Liver (tissue), 9 donors: ENCODE data around the gene TPCN1. TPM values are rescaled to one million over a fixed set of nuclear protein-coding genes. Genes with fewer than 3 reads are reported as not detected.

Experiments used
- DNase-seq: peaks from one replicate; pipeline ENCODE4 v3.0.0-alpha.2; 2017; ENCODE audit warnings: low spot score
- H3K27ac ChIP-seq, 2 donors: one replicate each; pipeline ENCODE4 v1.7.0; 2013; ENCODE audit warnings: inconsistent platforms in 2 of 2, low read length in 2 of 2, control low read depth in 1 of 2, low read depth in 1 of 2, mild to moderate bottlenecking in 1 of 2
- H3K27me3 ChIP-seq, 4 donors: one replicate each; pipeline versions ENCODE4 v1.6.1 to v1.7.0; 2013; ENCODE audit warnings: low read length in 3 of 4, inconsistent platforms in 1 of 4, mild to moderate bottlenecking in 1 of 4, moderate library complexity in 1 of 4; ENCODE audit not compliant: control insufficient read depth in 4 of 4, insufficient read depth in 4 of 4
- H3K36me3 ChIP-seq, 4 donors: one replicate each; pipeline versions ENCODE4 v1.6.1 to v1.7.0; 2013; ENCODE audit warnings: low read length in 3 of 4, mild to moderate bottlenecking in 3 of 4, low read depth in 1 of 4, moderate library complexity in 1 of 4; ENCODE audit not compliant: control insufficient read depth in 4 of 4, insufficient read depth in 3 of 4
- H3K4me1 ChIP-seq, 4 donors: one replicate each; pipeline versions ENCODE4 v1.6.1 to v1.7.0; 2013; ENCODE audit warnings: low read length in 3 of 4, mild to moderate bottlenecking in 3 of 4, moderate library complexity in 1 of 4; ENCODE audit not compliant: control insufficient read depth in 4 of 4, insufficient read depth in 4 of 4
- H3K4me3 ChIP-seq, 3 donors: one replicate each; pipeline versions ENCODE4 v1.6.1 to v1.7.0; 2013; ENCODE audit warnings: low read length in 3 of 3, control low read depth in 1 of 3, low read depth in 1 of 3, mild to moderate bottlenecking in 1 of 3
- H3K9ac ChIP-seq, 2 donors: one replicate each; pipeline ENCODE4 v1.7.0; 2013; ENCODE audit warnings: low read length in 2 of 2, mild to moderate bottlenecking in 2 of 2, moderate library complexity in 2 of 2, control low read depth in 1 of 2, low read depth in 1 of 2
- H3K9me3 ChIP-seq, 4 donors: one replicate each; pipeline versions ENCODE4 v1.6.1 to v1.7.0; 2013; ENCODE audit warnings: low read length in 3 of 4; ENCODE audit not compliant: control insufficient read depth in 4 of 4
- EGR1 ChIP-seq, 2 donors: IDR thresholded peaks; 2 replicates each; pipeline ENCODE4 v1.6.1; 2016 to 2018; ENCODE audit warnings: antibody characterized with exemption in 2 of 2, low read depth in 2 of 2
- FOXA2 ChIP-seq: IDR thresholded peaks from 2 replicates; pipeline ENCODE4 v1.6.1; 2016; ENCODE audit warnings: antibody characterized with exemption
- HNF4G ChIP-seq: IDR thresholded peaks from 2 replicates; pipeline ENCODE4 v1.6.1; 2016; ENCODE audit warnings: antibody characterized with exemption
- NR2F2 ChIP-seq: IDR thresholded peaks from 2 replicates; pipeline ENCODE4 v1.6.1; 2016; ENCODE audit warnings: antibody characterized with exemption
- RAD21 ChIP-seq, 2 donors: IDR thresholded peaks; 2 replicates each; pipeline ENCODE4 v1.6.1; 2016; ENCODE audit warnings: antibody characterized with exemption in 2 of 2, mild to moderate bottlenecking in 2 of 2
- RXRA ChIP-seq, 2 donors: IDR thresholded peaks; 2 replicates each; pipeline ENCODE4 v1.6.1; 2017 to 2018; ENCODE audit warnings: antibody characterized with exemption in 2 of 2, mild to moderate bottlenecking in 1 of 2
- SP1 ChIP-seq: IDR thresholded peaks from 2 replicates; pipeline ENCODE4 v1.6.1; 2018; ENCODE audit warnings: antibody characterized with exemption, mild to moderate bottlenecking
- TAF1 ChIP-seq: conservative IDR thresholded peaks from 2 replicates; pipeline ENCODE4 v1.6.1; 2016; ENCODE audit warnings: antibody characterized with exemption, mild to moderate bottlenecking
- WGBS: extraction: QIAGEN DNeasy Blood & Tissue Kit; methylation state at CpG from one replicate; pipeline ENCODE4 v1.1.7; 2013; 5-methylcytosine and 5-hydroxymethylcytosine counted together
- polyA plus RNA-seq, 2 donors: library from polyadenylated mRNA; stranded (reverse) in 1 of 2; unstranded in 1 of 2; fragments of 200-250 nt in 1 of 2; fragments of >200 nt in 1 of 2; fragmentation: Nextera tagmentation in 1 of 2; extraction: Ambion mirVana in 1 of 2; gene quantifications; one replicate each; pipeline versions ENCODE4 v1.2.1 to v1.2.3, GENCODE V29; 2013 to 2015
- total RNA-seq, 2 donors: library from RNA; depleted of rRNA; stranded (reverse); fragments of >200 nt; gene quantifications; one replicate each; pipeline ENCODE4 v1.2.3, GENCODE V29; 2014
- TF ChIP-seq, protein P1 (sequence below): IDR thresholded peaks from 2 replicates; pipeline ENCODE4 v1.6.1; 2016; ENCODE audit warnings: antibody characterized with exemption
- TF ChIP-seq, protein P2 (sequence below): IDR thresholded peaks from 2 replicates; pipeline ENCODE4 v1.6.1; 2016; ENCODE audit warnings: antibody characterized with exemption
- TF ChIP-seq, protein P3 (sequence below): IDR thresholded peaks from 2 replicates; pipeline ENCODE4 v1.6.1; 2016; ENCODE audit warnings: antibody characterized with exemption
- TF ChIP-seq, protein P4 (sequence below): fragments of 150-350 bp; IDR thresholded peaks from 2 replicates; pipeline ENCODE4 v1.5.1; 2017; ENCODE audit warnings: improper control_type of control experiment, low read depth, low read length; ENCODE audit not compliant: missing input control
- TF ChIP-seq, protein P5 (sequence below): IDR thresholded peaks from 2 replicates; pipeline ENCODE4 v1.6.1; 2016; ENCODE audit warnings: antibody characterized with exemption, mild to moderate bottlenecking
- donor health status: healthy.
- donor health status: healthy.
- donor health status: healthy.
- donor health status: healthy.
- donor health status: healthy.

Gene TPCN1
- total and polyA plus RNA-seq, 4 donors, result 8.6 to 19.2 (median 13.7) TPM

DNA sequence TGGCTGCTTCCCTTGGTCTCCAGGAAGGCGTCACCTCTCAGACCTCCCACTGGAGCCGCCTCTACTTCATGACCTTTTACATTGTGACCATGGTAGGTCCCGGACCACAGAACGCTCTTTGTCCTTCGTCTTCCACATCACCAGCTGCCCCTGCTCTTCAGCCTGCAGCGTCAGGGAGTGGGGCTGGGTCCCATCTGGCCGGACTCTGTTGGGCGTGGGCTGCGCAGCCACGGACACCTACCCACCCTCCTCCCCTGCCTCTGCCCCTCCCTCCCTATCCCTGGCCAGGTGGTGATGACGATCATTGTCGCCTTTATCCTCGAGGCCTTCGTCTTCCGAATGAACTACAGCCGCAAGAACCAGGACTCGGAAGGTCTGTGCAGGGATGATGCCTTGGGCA is 70.3 kb downstream of the TPCN1 start:
- WGBS, result 95% methylated on average over 17 of the region's 17 CpGs
- no peak for DNase-seq
- Histone ChIP-seq H3K9me3 (no peaks in the 10 kb centered on the region), H3K36me3 (peaks cover 17 to 83% (median 44%) of the 10 kb centered on the region in 4 donors), H3K27ac (no peak overlapping the region), H3K4me3 (no peak overlapping the region), H3K27me3 (no peaks in the 10 kb centered on the region), H3K4me1 (peaks cover 0 to 4% (median 2%) of the 10 kb centered on the region in 4 donors), H3K9ac (no peak overlapping the region)
- TF ChIP-seq FOXA2 (no peak), NR2F2 (no peak), EGR1 (IDR thresholded peaks at IDR 0.05; ENCODE audit: low read depth in 2 of 2) (no peak), SP1 (no peak), RAD21 (IDR thresholded peaks at IDR 0.05) (no peak), HNF4G (no peak)
- TF ChIP-seq, protein P1, sequence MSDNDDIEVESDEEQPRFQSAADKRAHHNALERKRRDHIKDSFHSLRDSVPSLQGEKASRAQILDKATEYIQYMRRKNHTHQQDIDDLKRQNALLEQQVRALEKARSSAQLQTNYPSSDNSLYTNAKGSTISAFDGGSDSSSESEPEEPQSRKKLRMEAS, result no peak
- TF ChIP-seq, protein P2, sequence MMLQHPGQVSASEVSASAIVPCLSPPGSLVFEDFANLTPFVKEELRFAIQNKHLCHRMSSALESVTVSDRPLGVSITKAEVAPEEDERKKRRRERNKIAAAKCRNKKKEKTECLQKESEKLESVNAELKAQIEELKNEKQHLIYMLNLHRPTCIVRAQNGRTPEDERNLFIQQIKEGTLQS, result no peak
- TF ChIP-seq, protein P3, sequence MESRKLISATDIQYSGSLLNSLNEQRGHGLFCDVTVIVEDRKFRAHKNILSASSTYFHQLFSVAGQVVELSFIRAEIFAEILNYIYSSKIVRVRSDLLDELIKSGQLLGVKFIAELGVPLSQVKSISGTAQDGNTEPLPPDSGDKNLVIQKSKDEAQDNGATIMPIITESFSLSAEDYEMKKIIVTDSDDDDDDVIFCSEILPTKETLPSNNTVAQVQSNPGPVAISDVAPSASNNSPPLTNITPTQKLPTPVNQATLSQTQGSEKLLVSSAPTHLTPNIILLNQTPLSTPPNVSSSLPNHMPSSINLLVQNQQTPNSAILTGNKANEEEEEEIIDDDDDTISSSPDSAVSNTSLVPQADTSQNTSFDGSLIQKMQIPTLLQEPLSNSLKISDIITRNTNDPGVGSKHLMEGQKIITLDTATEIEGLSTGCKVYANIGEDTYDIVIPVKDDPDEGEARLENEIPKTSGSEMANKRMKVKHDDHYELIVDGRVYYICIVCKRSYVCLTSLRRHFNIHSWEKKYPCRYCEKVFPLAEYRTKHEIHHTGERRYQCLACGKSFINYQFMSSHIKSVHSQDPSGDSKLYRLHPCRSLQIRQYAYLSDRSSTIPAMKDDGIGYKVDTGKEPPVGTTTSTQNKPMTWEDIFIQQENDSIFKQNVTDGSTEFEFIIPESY, result no peak
- TF ChIP-seq, protein P4, sequence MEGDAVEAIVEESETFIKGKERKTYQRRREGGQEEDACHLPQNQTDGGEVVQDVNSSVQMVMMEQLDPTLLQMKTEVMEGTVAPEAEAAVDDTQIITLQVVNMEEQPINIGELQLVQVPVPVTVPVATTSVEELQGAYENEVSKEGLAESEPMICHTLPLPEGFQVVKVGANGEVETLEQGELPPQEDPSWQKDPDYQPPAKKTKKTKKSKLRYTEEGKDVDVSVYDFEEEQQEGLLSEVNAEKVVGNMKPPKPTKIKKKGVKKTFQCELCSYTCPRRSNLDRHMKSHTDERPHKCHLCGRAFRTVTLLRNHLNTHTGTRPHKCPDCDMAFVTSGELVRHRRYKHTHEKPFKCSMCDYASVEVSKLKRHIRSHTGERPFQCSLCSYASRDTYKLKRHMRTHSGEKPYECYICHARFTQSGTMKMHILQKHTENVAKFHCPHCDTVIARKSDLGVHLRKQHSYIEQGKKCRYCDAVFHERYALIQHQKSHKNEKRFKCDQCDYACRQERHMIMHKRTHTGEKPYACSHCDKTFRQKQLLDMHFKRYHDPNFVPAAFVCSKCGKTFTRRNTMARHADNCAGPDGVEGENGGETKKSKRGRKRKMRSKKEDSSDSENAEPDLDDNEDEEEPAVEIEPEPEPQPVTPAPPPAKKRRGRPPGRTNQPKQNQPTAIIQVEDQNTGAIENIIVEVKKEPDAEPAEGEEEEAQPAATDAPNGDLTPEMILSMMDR, result no peak

DNA sequence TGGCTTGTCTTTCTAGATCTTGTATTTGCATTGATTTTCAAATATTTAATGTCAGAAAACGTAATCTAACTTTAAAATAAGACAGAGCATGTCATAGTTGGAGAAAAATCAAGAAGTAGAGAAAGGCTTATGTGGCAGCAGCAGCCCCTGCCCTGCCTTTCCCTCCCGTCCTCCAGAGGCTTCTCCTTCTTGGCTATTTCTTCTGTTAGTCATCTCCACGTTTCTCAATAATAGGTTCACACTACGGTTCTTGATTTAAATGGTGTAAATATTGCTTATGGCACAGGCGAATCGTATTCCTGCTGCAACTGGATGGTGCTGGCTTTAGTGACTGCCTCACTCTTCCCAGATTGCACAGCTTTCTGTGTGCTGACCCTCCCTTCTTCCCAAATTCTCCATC is 70.8 kb downstream of the TPCN1 start:
- no peak for DNase-seq
- H3K36me3 ChIP-seq, result peaks cover 17 to 79% (median 43%) of the 10 kb centered on the region in 4 donors
- 91% methylated on average over 6 of the region's 6 CpGs for WGBS
- no peak overlapping the region for H3K4me3 ChIP-seq
- H3K9ac ChIP-seq, result no peak overlapping the region
- TF ChIP-seq RXRA (IDR thresholded peaks at IDR 0.05) (no peak), TAF1 (no peak), NR2F2 (no peak)
- TF ChIP-seq, protein P2, result no peak
- TF ChIP-seq, protein P5, sequence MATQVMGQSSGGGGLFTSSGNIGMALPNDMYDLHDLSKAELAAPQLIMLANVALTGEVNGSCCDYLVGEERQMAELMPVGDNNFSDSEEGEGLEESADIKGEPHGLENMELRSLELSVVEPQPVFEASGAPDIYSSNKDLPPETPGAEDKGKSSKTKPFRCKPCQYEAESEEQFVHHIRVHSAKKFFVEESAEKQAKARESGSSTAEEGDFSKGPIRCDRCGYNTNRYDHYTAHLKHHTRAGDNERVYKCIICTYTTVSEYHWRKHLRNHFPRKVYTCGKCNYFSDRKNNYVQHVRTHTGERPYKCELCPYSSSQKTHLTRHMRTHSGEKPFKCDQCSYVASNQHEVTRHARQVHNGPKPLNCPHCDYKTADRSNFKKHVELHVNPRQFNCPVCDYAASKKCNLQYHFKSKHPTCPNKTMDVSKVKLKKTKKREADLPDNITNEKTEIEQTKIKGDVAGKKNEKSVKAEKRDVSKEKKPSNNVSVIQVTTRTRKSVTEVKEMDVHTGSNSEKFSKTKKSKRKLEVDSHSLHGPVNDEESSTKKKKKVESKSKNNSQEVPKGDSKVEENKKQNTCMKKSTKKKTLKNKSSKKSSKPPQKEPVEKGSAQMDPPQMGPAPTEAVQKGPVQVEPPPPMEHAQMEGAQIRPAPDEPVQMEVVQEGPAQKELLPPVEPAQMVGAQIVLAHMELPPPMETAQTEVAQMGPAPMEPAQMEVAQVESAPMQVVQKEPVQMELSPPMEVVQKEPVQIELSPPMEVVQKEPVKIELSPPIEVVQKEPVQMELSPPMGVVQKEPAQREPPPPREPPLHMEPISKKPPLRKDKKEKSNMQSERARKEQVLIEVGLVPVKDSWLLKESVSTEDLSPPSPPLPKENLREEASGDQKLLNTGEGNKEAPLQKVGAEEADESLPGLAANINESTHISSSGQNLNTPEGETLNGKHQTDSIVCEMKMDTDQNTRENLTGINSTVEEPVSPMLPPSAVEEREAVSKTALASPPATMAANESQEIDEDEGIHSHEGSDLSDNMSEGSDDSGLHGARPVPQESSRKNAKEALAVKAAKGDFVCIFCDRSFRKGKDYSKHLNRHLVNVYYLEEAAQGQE, result no peak
- H3K9me3 ChIP-seq, result no peaks in the 10 kb centered on the region
- no peaks in the 10 kb centered on the region for H3K27me3 ChIP-seq
- peaks cover under 1 to 9% (median 7%) of the 10 kb centered on the region in 4 donors for H3K4me1 ChIP-seq
- no peak overlapping the region for H3K27ac ChIP-seq
